Pons (tissue), 1 donor: ENCODE results near the gene SLC38A10.
"Not testable (repeated sequence)": the region's sequence is repeated elsewhere in the genome, so short reads cannot be mapped to it uniquely, and the experiment has no call there.

Experiments
- DNase-seq: peaks from one replicate; pipeline ENCODE4 v3.0.0-alpha.2; 2016; ENCODE audit warnings: low spot score

The SLC38A10 gene

DNA sequence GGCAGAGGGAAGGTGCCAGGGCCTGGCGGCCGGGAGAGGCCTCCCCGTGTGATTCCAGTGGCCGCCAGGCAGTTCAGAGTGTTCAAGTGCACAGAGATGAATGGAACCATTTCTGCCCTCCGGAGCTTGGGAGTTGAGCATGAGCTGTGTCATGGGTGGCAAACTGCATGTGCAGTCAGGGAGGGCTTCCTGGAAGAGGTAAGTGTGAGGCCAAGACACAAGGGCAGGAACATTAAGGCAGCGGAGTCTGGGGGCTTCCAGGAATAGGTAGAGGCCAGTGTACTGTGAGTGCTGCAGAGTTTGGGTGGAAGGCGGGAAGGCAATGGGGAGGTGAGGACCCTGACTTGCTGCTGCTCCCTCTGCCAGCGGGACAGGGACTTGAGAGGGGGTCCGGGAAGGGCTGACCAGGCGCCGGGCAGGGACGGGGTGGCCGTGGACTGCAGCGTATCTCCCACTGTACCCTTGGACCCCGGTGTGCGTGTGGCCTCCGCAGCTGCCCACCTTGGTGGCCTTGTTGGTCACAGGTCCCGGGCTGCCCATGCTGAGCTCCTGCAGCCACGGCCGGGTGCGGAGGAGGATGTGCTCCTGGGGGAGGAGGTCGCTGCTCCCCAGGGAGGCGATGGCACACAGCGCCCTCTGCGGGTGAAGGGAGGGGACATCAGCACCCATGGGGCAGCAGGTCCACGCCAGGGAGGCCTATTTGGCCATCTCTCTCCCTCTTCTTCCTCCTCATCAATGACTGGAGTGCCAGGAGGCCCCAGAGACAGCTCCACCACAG lies 64.9 kb downstream of the SLC38A10 start:
- DNase-seq: no peak

DNA sequence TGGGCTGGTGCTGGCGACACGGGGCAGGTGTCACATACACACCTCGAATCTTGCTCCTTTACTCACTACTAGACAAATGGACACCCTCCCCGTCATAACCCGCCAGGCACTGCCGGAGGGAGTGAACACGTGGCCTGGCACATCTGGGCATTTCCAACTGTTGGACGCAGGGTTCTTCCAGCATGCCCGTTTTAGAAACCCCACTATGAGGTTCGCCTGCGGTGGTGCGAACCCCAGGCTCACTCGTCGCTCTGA lies 65.5 kb downstream of the SLC38A10 start:
- DNase-seq: no peak

DNA sequence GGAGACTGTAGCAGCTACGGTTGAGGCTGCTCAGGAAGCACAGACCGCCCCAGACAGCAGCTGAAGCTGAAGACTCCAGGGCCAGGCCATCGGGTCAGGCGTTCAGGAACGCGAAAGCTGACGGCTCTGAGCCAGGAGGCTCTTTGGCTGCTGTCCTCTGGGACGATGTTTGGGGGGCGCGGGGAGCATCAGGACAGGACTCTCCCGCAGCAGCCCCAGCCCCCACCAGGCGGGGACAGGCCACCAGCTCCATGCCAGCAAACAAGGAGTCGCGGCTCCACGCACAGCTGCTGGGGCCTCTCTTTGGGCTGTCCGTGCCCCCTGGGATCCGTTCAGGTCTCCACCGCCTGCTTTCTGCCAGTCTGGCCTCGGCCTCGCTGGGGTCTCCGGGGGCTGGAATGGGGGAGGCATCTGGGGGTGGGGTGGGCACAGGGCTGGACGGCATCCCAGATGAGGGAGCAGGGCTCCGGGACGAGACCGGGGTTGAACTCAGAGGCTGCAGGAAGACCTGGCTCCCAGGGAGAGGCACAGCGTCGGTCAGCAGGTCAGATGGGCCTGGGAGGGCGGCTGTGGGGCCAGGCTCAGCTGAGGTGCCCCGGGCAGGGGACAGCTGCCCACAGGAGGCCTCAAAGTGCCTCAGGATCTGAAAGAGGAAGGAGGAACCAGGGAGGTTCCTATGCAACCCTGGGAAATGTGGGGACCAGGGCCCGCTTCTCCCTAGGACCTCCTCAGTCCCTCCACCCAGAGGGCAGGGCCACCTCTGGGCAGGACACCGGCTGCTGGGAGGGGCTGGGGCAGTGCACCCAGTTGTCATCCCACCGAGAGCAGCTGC lies 66.1 kb downstream of the SLC38A10 start:
- DNase-seq: no peak

DNA sequence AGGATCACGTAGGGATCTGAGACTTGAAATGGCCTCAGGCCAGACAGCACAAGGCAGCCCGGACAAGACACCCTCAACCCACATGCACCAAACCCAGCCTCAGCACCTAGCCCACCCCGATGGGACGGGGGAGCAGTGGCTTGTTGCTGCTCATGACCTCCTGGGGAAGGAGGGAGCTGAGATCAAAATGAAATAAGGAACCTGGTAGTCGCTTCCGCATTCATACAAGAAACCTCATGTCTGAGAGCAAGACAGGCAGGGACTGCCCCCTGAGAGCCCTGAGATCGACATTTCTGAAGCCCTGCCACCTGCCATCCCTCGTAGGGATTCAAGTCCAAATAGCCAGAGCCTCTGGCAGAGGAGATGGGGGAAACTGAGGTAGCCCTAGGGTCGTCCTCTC lies 66.7 kb downstream of the SLC38A10 start:
- DNase-seq: peak; percentile 69

DNA sequence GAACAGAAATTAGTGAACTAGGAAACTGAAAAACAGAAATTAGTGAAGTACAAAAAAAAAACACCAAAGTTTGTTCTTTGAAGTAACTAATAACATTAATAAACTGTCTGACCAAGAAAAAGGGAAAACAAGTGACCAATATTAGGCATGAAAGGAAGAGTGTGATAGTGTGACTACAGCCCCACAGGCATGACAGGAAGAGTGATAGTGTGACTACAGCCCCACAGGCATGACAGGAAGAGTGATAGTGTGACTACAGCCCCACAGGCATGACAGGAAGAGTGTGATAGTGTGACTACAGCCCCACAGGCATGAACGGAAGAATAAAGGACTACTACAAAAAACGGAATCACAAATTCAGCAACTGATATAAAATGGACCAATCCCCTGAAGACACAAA lies 67.5 kb downstream of the SLC38A10 start:
- not testable (repeated sequence) for DNase-seq

DNA sequence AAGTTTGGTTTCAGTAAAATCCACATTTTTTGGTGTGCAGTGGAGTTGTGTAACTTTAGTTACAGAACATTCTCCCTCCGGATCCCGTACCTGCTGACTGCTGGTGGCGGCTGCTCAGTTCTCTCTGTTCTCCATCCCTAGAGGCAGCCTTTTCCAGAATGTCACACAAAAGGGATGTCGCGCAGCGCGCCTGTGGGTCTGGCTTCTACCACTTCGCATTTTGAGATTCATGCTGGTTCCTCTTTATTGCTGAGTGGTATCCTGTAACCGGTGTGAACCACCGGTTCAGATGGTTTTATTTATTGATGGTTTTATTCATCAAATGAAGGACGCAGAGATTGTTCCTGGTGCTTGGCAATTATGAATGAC lies 71.4 kb downstream of the SLC38A10 start:
- no peak for DNase-seq

DNA sequence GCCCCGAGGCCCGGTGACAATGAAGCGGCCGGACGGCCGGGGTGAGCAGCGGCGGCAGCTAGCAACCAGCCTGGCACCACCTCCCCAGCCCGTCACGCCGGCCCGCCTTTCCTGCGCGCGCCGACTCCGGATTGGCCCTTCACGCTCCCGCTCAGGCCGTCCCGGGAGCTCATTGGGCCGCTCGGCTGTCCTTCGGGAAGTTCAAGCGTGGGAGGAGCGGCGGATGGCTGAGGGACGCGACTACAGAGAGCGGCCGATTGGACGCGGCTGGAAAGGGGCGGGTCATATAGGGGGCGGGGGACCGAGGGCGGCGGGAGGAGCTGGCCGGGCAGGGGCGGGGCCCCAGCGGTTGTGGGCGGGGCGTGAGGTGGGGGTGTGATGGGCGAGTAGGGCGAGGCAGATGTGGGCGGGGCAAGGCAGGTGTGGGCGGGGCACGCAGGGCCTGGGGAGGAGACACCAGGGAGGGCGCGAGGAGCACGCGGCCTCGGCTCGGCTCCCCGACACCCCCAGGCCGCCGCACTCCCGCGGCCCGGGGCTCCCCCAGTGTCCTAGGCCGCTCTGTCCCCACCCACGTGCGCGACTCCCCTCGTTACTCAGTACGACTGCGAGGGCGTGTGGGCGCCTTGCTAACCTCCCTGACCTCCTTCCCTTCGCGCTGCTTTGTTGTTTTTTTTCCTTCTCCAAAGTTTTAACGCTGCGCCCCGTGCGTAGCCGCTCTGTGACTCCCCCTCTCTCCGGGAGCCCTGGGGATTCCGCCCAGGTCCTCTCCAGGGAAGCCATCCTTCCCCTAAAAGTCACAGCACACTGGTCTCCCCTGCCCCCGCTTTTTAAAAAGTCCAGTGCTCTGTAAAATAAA lies 72.0 kb downstream of the SLC38A10 start, which contains the start of gene CEP131:
TSS of gene CEP131 (minus strand) at position 60 of the 856 bp plus-strand sequence. CDS start 2,909 bp downstream, outside the sequence.
- DNase-seq: peak; percentile 97

DNA sequence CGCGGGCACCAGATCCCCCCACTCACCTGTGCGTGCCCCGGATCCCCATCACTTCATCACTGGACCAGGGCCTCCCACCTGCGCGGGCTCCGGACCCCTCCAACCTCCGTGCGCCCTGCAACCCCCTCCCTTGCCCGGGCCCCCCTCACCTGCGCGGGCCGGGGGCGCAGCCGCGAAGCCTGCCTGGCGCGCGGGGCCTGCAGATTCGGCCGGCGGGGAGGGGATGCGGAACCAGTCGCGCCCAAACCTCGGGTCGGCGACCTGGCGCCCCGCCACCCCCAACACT lies 72.5 kb downstream of the SLC38A10 start:
- DNase-seq: no peak

DNA sequence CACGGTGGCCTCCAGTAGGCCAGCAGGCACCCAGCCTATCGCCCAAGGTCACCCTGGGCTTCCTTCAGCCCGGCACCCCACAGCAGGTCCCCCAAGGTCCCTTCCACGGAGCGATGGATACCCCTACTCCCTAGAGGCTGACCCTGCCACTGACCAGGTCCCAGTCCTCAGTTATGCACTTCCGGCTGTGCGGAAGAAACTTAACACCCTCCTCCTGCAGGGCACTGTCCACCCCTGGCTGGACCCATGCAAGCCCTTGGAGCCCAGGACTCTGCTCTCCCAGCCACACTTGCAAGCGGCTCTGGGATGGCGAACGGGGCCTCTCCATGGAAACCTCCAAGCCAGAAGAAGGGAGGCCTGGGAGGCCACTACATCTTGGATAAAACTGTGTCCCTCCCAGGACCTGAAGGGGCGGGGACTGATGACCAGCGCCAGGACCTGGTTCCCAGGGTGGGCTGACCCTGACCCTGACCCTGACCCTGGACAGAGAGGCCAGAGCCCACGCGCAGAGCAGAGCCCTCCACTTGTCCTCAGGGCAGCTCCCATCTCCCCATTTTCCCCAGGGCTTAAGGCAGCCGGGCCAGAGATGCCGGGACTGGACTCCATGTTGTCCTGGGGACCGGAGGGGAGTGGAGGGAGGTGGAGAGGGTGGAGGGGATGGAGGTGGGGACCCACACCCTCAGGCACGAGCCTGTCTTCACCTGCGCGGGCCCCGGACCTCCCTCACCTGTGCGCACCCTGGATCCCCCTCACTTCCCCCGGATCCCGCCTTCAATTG lies 73.1 kb downstream of the SLC38A10 start:
- DNase-seq: no peak

DNA sequence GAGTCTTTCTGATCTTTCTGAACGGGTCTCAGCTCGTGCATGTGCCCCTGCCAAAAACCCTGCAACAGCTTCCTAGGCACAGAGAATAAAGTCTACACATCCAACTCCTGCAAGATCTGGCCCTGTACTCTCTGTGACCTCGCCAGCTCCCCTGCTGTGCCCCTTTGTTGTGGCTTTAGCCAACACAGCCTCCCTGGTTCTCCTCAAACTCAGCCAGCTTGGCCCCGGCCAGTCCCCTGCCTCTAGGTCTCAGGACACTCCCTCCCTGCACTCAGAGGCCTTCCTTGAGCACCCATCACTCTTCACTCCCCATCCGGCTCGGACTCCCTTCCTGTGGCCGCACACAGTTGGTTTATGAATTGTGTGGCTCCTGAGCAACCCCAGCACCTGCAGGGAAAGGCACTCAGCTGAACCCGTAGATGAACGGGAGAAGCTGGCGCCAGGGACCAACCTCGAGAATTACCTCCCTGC lies 73.7 kb downstream of the SLC38A10 start:
- DNase-seq: no peak

DNA sequence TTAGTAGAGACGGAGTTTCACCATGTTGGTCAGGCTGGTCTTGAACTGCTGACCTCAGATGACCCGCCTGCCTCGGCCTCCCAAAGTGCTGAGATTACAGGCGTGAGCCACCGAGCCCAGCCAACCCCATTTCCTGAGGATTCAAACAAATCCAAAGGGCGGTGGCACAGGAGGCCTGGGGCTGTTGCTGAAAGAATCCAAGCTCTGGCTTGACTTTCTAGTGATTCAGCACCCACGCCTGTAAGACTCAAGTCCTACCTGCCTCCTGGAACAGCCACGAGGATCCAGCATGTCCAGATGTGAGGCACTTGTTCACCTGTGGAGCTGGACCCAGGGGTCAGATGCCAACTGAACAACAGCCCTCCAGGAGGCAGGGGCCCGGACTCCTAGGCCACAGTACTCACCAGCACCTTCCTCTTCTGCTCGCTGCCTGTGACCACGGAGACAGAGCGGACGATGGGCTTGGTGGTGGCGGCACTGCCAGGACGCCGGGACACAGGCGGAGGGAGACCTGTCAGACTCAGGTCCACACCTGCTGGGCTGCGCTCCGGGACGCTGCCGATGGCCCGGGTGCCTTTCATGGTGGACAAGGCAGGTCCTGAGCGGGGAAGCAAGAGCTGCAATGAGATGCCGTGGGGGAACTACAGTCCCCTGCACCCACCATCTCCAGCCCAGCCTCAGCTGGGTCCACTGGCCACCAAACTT lies 75.5 kb downstream of the SLC38A10 start:
- no peak for DNase-seq

DNA sequence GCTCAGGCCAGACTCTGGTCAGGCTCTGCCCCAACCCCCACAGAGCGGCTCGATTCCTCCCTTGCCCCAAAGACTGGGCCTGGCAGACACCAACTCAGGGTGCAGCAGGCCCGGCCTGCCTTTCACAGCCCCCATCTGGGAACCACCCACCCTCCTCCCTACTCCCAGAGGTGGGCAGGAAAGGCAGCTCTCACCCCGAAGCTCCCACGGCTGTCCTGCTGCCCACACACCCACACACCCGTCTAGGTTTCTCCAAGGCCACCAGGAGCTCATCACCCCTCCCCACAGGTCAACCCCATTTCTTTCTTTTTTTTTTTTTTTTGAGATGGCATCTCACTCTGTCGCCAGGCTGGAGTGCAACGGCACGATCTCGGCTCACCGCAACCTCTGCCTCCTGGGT lies 76.1 kb downstream of the SLC38A10 start:
- no peak for DNase-seq

DNA sequence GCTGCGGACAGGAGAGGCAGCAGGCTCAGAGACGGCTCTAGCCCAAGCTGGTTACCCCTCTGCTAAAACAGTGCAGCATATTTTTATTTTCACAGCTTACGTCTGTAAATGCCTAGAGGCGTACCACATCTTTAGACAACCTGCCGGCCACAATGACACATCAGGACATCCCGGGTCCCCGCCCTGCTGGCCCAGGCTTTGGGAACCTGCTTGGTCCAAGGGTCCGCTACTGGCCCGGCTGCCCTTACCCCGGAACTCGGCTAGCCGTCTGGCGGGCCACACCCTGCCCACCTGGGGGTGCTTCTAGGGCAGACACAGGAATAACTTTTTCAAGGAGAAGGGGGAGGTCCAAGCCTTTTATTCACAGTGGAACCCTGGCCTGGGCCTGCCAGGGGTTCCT lies 76.6 kb downstream of the SLC38A10 start:
- DNase-seq: no peak

DNA sequence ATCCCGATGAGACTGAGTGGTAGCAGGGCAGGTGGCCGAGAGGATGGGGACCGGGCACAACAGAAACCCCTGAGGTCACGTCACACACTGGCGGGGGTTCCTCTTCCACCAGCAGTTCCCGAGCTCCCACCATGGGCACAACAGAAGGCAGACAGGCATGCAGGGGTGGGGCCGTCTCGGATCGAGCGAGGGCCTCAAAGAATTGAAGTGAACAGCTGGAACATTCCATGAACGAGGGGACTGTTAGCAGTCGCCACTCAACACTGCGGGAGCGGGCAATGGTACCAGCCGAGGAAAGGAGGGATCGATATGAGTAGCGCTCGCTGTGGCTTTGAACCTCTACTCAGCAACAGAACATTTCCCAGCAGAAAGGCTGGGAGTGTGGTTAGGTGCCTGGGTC lies 77.6 kb downstream of the SLC38A10 start:
- DNase-seq: no peak

DNA sequence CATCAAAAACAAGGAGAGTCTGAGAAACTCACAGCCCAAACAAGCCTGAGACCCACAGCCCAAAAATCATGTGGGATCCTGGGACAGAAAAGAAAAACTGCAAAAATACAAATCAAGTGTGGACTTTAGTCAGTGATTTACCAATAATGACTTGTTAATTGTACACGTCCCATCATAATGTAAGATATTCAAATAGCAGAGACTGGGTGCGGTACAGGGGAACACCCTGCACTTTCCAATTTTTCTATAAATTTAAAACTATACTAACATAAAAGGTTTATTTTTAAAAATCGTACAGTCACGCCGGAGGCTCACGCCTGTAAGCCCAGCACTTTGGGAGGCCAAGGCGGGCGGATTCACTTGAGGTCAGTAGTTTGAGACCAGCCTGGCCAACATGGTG lies 81.1 kb downstream of the SLC38A10 start:
- no peak for DNase-seq

DNA sequence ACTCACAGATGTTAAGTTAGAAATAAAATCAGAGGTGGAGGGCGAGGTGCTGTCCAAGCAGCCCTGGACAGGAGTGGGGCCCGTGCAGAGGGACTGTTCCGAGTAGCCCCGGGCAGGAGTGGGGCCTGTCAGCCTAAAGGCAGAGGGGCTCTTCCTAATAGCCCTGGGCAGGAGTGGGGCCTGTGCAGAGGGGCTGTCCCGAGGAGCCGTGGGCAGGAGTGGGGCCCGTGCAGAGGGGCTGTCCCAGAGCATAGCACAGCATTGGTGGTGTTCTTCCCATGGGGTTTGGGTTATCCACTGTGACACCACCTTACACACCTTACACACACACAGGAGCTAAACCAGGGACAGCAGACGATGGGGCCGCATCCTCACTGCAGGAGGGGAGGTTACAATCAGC lies 82.7 kb downstream of the SLC38A10 start:
- DNase-seq: no peak

DNA sequence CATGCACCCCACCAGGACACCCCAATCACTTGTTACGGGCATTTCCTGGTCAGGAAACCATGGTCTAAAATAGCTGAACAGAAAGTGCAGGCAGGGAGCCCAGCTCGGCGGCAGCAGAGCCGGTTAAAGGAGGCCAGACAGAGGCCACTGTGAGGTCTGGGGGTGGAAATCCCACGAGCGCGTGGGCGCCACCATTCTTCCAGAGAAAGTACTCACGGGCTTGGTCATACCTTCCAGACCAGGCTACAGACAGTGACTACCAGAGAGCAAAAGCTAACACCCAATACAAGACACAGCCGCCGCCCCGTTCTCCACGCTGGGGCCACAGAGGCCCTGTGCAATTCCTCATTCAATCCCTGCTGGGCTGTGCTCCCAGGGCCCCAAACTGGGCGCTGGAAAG lies 84.2 kb downstream of the SLC38A10 start:
- DNase-seq: no peak

DNA sequence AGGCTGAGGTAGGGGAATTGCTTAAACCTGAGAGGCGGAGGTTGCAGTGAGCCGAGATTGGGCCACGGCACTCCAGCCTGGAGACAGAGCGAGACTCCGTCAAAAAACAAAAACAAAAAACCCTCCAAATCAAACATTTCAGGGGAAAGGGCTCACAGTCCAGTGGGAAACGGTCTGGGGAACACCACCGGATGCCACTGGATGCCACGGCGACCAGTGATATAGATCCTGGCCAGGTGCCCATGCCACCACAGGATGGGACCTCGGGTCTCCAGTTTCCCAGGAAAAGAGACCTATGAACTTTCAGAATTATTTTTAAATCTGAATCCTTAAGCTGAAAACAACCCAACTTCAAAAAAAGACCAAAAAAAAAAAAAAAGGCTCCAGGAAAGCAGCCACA lies 84.6 kb downstream of the SLC38A10 start:
- no peak for DNase-seq

DNA sequence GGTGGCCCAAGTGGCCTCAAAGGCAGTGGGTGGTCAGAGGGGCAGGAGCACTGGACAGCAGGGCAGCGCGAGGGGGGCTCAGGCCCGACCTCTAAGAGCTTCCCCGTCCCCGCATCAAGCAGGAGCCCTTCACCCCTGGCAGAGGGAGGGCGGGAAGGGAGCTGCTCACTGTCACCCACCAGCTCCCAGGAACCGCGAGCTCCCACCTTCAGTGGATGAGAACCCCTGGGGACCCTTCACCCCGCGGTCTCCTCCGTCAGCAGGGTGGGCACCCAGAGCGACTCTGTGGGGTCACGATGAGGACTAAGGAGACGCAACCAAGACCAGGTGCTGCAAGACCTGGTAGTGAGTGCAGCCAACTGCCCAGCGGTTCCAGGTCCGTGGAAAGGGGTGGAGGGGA lies 86.0 kb downstream of the SLC38A10 start:
- no peak for DNase-seq

DNA sequence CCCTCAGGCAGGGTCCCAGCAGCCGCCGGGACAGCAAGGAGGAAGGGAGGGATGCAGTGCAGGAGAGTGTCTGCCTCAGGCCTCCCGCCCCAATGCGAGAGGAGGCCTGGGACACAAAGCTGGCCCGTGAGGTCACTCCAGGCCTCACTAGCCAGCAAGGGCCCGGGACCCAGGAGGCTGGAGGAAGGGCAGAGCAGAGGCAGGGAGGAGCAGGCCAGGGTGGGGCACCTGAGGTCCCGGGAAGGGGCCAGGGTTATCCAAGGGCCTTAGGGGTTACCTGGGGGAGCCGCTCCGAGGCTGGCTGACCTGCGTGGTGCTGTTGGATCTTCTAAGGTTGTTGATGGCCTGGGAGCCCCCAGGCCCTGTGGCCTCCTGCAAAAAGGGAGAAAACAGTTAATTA lies 86.5 kb downstream of the SLC38A10 start:
- no peak for DNase-seq
